ENCODE measurements around the gene DGUOK. TPM values are rescaled to one million over a fixed set of nuclear protein-coding genes. Genes with fewer than 3 reads are reported as not detected.

DGUOK gene
- total and polyA plus RNA-seq, 2 of the 4 experiments (the other 2 are of a cell fraction) = 66.3 to 111 TPM

GRCh38 chr2:73982140-73982617 lies 55.5 kb downstream of the DGUOK start (continued):
- no peak for TF ChIP-seq CTCF (conservative IDR thresholded peaks at IDR 0.05; ENCODE audit: low read depth, low read length)
- no peak for TF ChIP-seq RCOR1 (IDR thresholded peaks at IDR 0.05; ENCODE audit: insufficient replicate concordance, low read length)
- TF ChIP-seq USF2 (IDR thresholded peaks at IDR 0.05; ENCODE audit: low read depth, low read length) = no peak
- no peak for TF ChIP-seq NFE2L2 (IDR thresholded peaks at IDR 0.05; ENCODE audit: low read depth, low read length)

All from IMR-90 (cell line).